Measurements from ENCODE around the gene PSD4. TPM values are rescaled to one million over a fixed set of nuclear protein-coding genes. Genes with fewer than 3 reads are reported as not detected.
A peak's percentile ranks its signal among the peaks of the same experiment; 100 is the strongest.

The PSD4 gene
- total and polyA plus RNA-seq, 4 donors = 0.79 to 17.8 (median 6.5) TPM

GRCh38 chr2:113164215-113164929 lies 9.4 kb upstream of the PSD4 start:
- no peak overlapping the region for H3K27ac ChIP-seq (ENCODE audit: low read depth in 1 of 2, low read length in 2 of 2)
- H3K36me3 ChIP-seq (ENCODE audit: control insufficient read depth in 1 of 2, insufficient read depth in 2 of 2, low read length in 1 of 2) = no peaks in the 10 kb centered on the region
- intact Hi-C loops (cut with DNase I) = no loop called here
- no peaks in the 10 kb centered on the region for H3K4me1 ChIP-seq (ENCODE audit: control insufficient read depth in 1 of 2, insufficient read depth in 2 of 2, low read length in 2 of 2)
- DNase-seq (no peak), ATAC-seq (ENCODE audit: low FRiP score) (no peak)
- no peaks in the 10 kb centered on the region for H3K9me3 ChIP-seq (ENCODE audit: control insufficient read depth, low read length)
- H3K4me3 ChIP-seq (ENCODE audit: low read length in 2 of 2) = no peak overlapping the region
- H3K27me3 ChIP-seq (ENCODE audit: control insufficient read depth in 1 of 2, insufficient read depth in 2 of 2, low read length in 1 of 2) = no peaks in the 10 kb centered on the region
- 78 to 81% methylated on average over 11 of the region's 11 CpGs for WGBS, 2 donors

GRCh38 chr2:113164930-113165585 lies 8.7 kb upstream of the PSD4 start:
- Histone ChIP-seq H3K9me3 (ENCODE audit: control insufficient read depth, low read length) (no peaks in the 10 kb centered on the region), H3K27me3 (ENCODE audit: control insufficient read depth in 1 of 2, insufficient read depth in 2 of 2, low read length in 1 of 2) (no peaks in the 10 kb centered on the region), H3K36me3 (ENCODE audit: control insufficient read depth in 1 of 2, insufficient read depth in 2 of 2, low read length in 1 of 2) (no peaks in the 10 kb centered on the region), H3K27ac (ENCODE audit: low read depth in 1 of 2, low read length in 2 of 2) (no peak overlapping the region), H3K4me3 (ENCODE audit: low read length in 2 of 2) (no peak overlapping the region), H3K4me1 (ENCODE audit: control insufficient read depth in 1 of 2, insufficient read depth in 2 of 2, low read length in 2 of 2) (no peaks in the 10 kb centered on the region)
- WGBS, 2 donors = 81 to 83% methylated on average over 10 of the region's 10 CpGs
- DNase-seq (no peak), ATAC-seq (ENCODE audit: low FRiP score) (no peak)
- intact Hi-C loops (cut with DNase I) = no loop called here

GRCh38 chr2:113166187-113166645 lies 7.6 kb upstream of the PSD4 start:
- H3K27ac ChIP-seq (ENCODE audit: low read depth in 1 of 2, low read length in 2 of 2) = no peak overlapping the region
- no peaks in the 10 kb centered on the region for H3K9me3 ChIP-seq (ENCODE audit: control insufficient read depth, low read length)
- intact Hi-C loops (cut with DNase I) = no loop called here
- 95 to 97% methylated on average over 7 of the region's 7 CpGs for WGBS, 2 donors
- ATAC-seq (ENCODE audit: low FRiP score) = no peak
- H3K4me3 ChIP-seq (ENCODE audit: low read length in 2 of 2) = no peak overlapping the region
- H3K36me3 ChIP-seq (ENCODE audit: control insufficient read depth in 1 of 2, insufficient read depth in 2 of 2, low read length in 1 of 2) = no peaks in the 10 kb centered on the region
- no peak for DNase-seq
- no peaks in the 10 kb centered on the region for H3K4me1 ChIP-seq (ENCODE audit: control insufficient read depth in 1 of 2, insufficient read depth in 2 of 2, low read length in 2 of 2)
- H3K27me3 ChIP-seq (ENCODE audit: control insufficient read depth in 1 of 2, insufficient read depth in 2 of 2, low read length in 1 of 2) = no peaks in the 10 kb centered on the region

- Histone ChIP-seq H3K9me3 (ENCODE audit: control insufficient read depth, low read length) (no peaks in the 10 kb centered on the region), H3K27ac (ENCODE audit: low read depth in 1 of 2, low read length in 2 of 2) (no peak overlapping the region), H3K4me1 (ENCODE audit: control insufficient read depth in 1 of 2, insufficient read depth in 2 of 2, low read length in 2 of 2) (no peaks in the 10 kb centered on the region), H3K36me3 (ENCODE audit: control insufficient read depth in 1 of 2, insufficient read depth in 2 of 2, low read length in 1 of 2) (no peaks in the 10 kb centered on the region), H3K27me3 (ENCODE audit: control insufficient read depth in 1 of 2, insufficient read depth in 2 of 2, low read length in 1 of 2) (no peaks in the 10 kb centered on the region), H3K4me3 (ENCODE audit: low read length in 2 of 2) (no peak overlapping the region)
- ATAC-seq (ENCODE audit: low FRiP score) (peak; percentile 64), DNase-seq (peak in 1 of 2 donors; percentile 67)
- intact Hi-C loops (cut with DNase I) = no loop called here
- 62 to 76% methylated on average over 12 of the region's 12 CpGs for WGBS, 2 donors
Measured at GRCh38 chr2:113167115-113167932, 6.4 kb upstream of the PSD4 start.

- DNase-seq (no peak), ATAC-seq (ENCODE audit: low FRiP score) (no peak)
- H3K27me3 ChIP-seq (ENCODE audit: control insufficient read depth in 1 of 2, insufficient read depth in 2 of 2, low read length in 1 of 2) = no peaks in the 10 kb centered on the region
- no peaks in the 10 kb centered on the region for H3K4me1 ChIP-seq (ENCODE audit: control insufficient read depth in 1 of 2, insufficient read depth in 2 of 2, low read length in 2 of 2)
- no peaks in the 10 kb centered on the region for H3K9me3 ChIP-seq (ENCODE audit: control insufficient read depth, low read length)
- H3K4me3 ChIP-seq (ENCODE audit: low read length in 2 of 2) = no peak overlapping the region
- WGBS, 2 donors = 83 to 85% methylated on average over 6 of the region's 6 CpGs
- H3K36me3 ChIP-seq (ENCODE audit: control insufficient read depth in 1 of 2, insufficient read depth in 2 of 2, low read length in 1 of 2) = no peaks in the 10 kb centered on the region
- H3K27ac ChIP-seq (ENCODE audit: low read depth in 1 of 2, low read length in 2 of 2) = no peak overlapping the region
- intact Hi-C loops (cut with DNase I) = no loop called here
Measured at GRCh38 chr2:113167962-113168340, 5.8 kb upstream of the PSD4 start.

GRCh38 chr2:113169002-113169530 lies 4.7 kb upstream of the PSD4 start:
- H3K4me3 ChIP-seq (ENCODE audit: low read length in 2 of 2) = no peak overlapping the region
- intact Hi-C loops (cut with DNase I) = no loop called here
- ATAC-seq (ENCODE audit: low FRiP score) (no peak), DNase-seq (no peak)
- H3K27me3 ChIP-seq (ENCODE audit: control insufficient read depth in 1 of 2, insufficient read depth in 2 of 2, low read length in 1 of 2) = no peaks in the 10 kb centered on the region
- no peak overlapping the region for H3K27ac ChIP-seq (ENCODE audit: low read depth in 1 of 2, low read length in 2 of 2)
- H3K36me3 ChIP-seq (ENCODE audit: control insufficient read depth in 1 of 2, insufficient read depth in 2 of 2, low read length in 1 of 2) = no peaks in the 10 kb centered on the region
- H3K9me3 ChIP-seq (ENCODE audit: control insufficient read depth, low read length) = no peaks in the 10 kb centered on the region
- no peaks in the 10 kb centered on the region for H3K4me1 ChIP-seq (ENCODE audit: control insufficient read depth in 1 of 2, insufficient read depth in 2 of 2, low read length in 2 of 2)
- WGBS, 2 donors = 92 to 97% methylated on average over 8 of the region's 8 CpGs

- WGBS, 2 donors = 92 to 96% methylated on average over 3 of the region's 3 CpGs
- intact Hi-C loops (cut with DNase I) = no loop called here
- Histone ChIP-seq H3K27me3 (ENCODE audit: control insufficient read depth in 1 of 2, insufficient read depth in 2 of 2, low read length in 1 of 2) (no peaks in the 10 kb centered on the region), H3K36me3 (ENCODE audit: control insufficient read depth in 1 of 2, insufficient read depth in 2 of 2, low read length in 1 of 2) (no peaks in the 10 kb centered on the region), H3K4me1 (ENCODE audit: control insufficient read depth in 1 of 2, insufficient read depth in 2 of 2, low read length in 2 of 2) (no peaks in the 10 kb centered on the region), H3K27ac (ENCODE audit: low read depth in 1 of 2, low read length in 2 of 2) (no peak overlapping the region), H3K4me3 (ENCODE audit: low read length in 2 of 2) (no peak overlapping the region), H3K9me3 (ENCODE audit: control insufficient read depth, low read length) (no peaks in the 10 kb centered on the region)
- ATAC-seq (ENCODE audit: low FRiP score) (no peak), DNase-seq (no peak)
Measured at GRCh38 chr2:113169586-113169985, 4.2 kb upstream of the PSD4 start.

GRCh38 chr2:113171334-113172075 lies 2.3 kb upstream of the PSD4 start:
- 94% methylated on average over 8 of the region's 8 CpGs for WGBS, 2 donors
- DNase-seq (no peak), ATAC-seq (ENCODE audit: low FRiP score) (no peak)
- intact Hi-C loops (cut with DNase I) = no loop called here
- Histone ChIP-seq H3K27me3 (ENCODE audit: control insufficient read depth in 1 of 2, insufficient read depth in 2 of 2, low read length in 1 of 2) (no peaks in the 10 kb centered on the region), H3K27ac (ENCODE audit: low read depth in 1 of 2, low read length in 2 of 2) (no peak overlapping the region), H3K4me1 (ENCODE audit: control insufficient read depth in 1 of 2, insufficient read depth in 2 of 2, low read length in 2 of 2) (no peaks in the 10 kb centered on the region), H3K36me3 (ENCODE audit: control insufficient read depth in 1 of 2, insufficient read depth in 2 of 2, low read length in 1 of 2) (no peaks in the 10 kb centered on the region), H3K4me3 (ENCODE audit: low read length in 2 of 2) (no peak overlapping the region), H3K9me3 (ENCODE audit: control insufficient read depth, low read length) (no peaks in the 10 kb centered on the region)

All from aorta (tissue), 5 donors.